GM12872 (cell line): Measurements from ENCODE around the gene ZNF529.

Source experiments
- TF ChIP-seq, protein P1 (sequence below): IDR thresholded peaks from 3 replicates; pipeline ENCODE4 v1.5.1; 2011; ENCODE audit warnings: low read depth, mild to moderate bottlenecking, low read length, moderate library complexity; ENCODE audit not compliant: insufficient read depth

Gene ZNF529

DNA sequence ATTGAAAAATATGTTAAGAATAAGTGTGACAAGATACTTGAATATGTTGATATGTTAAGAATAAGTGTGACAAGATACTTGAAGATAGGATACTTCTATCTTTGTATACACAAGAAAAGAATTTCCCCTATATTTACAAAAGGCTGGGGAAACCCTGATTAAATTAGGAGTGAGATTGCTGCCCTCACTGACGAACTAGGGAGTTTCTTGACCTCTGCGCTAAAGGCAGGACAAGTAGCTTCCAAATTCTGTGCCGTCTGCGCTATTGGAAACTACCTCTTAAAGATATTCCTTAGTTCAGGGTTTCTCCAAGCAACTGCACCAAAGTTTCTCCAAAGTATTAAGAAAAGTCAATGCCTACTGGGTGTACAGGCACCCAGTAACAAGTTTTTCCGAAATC, 45.8 kb downstream of the ZNF529 start:
- TF ChIP-seq, protein P1, sequence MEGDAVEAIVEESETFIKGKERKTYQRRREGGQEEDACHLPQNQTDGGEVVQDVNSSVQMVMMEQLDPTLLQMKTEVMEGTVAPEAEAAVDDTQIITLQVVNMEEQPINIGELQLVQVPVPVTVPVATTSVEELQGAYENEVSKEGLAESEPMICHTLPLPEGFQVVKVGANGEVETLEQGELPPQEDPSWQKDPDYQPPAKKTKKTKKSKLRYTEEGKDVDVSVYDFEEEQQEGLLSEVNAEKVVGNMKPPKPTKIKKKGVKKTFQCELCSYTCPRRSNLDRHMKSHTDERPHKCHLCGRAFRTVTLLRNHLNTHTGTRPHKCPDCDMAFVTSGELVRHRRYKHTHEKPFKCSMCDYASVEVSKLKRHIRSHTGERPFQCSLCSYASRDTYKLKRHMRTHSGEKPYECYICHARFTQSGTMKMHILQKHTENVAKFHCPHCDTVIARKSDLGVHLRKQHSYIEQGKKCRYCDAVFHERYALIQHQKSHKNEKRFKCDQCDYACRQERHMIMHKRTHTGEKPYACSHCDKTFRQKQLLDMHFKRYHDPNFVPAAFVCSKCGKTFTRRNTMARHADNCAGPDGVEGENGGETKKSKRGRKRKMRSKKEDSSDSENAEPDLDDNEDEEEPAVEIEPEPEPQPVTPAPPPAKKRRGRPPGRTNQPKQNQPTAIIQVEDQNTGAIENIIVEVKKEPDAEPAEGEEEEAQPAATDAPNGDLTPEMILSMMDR: no peak

DNA sequence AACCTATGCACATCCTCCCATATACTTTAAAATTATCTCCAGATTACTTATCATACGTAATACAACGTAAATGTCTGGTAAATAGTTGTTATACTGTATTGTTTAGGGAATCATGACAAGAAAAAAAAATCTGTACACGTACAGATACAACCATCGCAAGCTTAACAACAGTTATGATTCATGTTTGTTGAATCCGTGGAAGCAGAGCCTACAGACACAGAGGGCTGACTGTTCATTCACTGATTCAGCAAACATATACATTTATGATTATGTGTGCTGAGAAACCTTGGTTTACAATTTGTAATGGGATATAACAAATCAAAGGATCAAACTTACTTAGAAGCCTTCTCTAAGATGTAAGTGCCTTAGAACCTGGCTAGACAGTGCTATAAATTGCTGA, 46.5 kb downstream of the ZNF529 start:
- TF ChIP-seq, protein P1: no peak

DNA sequence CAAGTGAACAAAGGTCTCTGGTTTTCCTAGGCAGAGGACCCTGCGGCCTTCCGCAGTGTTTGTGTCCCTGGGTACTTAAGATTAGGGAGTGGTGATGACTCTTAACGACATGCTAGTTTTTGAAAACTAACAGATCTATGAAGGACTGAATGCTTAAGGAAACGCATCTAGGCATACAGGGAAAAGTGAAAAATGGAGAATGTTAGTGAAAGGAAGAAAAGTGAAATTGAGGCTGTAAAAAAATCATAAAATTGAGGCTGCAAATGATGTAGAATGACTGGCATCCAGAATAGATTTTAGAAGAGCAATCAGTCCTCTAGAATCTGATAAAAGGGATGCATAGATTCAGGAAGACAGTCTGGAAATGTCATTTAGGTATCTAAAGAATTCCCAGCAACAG, 48.5 kb downstream of the ZNF529 start:
- TF ChIP-seq, protein P1: no peak

DNA sequence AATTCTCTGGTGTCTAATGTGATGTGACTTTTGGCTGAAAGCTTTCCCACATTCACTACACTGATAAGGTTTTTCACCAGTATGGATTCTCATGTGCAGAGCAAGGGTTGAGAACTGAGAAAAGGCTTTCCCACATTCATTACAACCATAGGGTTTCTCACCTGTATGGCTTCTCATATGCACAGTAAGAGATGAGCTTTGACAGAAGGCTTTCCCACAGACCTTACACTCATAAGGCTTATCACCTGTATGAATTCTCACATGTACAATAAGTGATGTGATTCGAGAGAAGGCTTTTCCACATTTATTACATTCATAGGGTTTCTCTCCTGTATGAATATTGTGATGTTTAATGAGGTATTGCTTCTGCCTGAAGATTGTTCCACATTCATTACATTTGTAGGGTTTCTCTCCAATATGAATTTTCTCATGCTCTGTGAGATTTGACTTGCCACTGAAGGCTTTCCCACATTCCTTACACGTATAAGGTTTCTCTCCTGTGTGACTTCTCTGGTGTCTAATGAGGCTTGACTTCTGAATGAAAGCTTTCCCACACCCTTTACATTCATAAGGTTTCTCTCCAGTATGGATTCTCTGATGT, 59.0 kb downstream of the ZNF529 start:
- TF ChIP-seq, protein P1: no peak

DNA sequence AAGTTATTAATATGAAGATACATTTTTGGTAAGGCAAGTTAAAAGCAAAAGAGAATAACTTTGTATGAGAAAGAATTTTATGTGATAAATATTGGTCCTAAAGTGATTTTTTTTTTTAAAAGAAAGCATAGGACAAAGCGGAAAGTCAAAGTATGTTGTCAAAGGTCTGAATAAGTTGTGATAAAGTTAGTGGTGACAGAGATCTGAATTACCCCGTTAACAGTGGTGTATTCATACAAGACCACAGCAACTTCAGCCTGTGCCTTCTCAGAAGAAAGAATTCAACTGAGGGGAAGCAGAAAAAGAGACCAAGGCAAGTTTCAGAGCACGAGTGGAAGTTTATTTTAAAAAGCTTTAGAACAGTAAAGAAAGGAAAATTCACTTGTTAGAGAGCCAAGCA, 64.8 kb downstream of the ZNF529 start:
- TF ChIP-seq, protein P1: no peak

DNA sequence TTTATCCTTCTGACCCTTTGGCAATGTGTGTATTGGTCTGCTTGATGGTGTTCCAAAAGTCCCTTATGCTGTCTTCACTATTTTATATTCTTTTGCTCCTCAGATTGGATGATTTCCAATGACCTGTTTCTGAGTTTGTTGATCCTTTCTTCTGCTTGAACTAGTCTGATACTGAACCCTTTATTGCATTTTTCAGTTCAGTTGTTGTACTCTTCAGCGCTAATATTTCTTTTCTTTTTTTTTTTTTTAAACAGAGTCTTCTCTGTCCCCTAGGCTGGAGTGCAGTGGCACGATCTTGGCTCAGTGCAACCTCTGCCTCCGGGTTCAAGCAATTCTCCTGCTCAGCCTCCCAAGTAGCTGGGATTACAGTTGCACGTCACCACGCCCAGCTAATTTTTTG, 71.1 kb downstream of the ZNF529 start:
- TF ChIP-seq, protein P1: no peak

DNA sequence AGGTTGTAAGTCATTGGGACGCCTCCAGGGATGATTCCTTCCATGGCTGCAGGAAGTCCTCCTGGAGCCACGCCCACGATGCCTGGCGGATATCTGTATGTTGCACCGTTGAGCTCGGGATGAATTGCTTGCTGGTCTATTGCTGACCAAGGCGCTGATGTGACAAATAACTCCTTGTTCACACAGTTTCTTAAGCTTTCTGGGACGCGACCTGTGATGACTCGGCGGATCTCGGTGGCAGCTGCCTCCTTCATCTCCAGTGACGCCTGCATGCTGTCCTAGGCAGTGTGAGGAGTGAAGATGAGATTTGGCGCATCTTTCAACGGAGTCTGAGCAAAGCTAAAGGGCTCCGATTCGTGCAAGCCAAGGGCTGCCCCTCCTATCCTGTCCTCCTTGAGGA, 76.1 kb downstream of the ZNF529 start:
- TF ChIP-seq, protein P1: no peak
